IMR-90 (cell line): ENCODE data around the gene HDAC8. TPM values are rescaled to one million over a fixed set of nuclear protein-coding genes. Genes with fewer than 3 reads are reported as not detected.
A peak's percentile ranks its signal among the peaks of the same experiment; 100 is the strongest.

Experiments
- ATAC-seq: fragments of 200-7000 bp; cut with Tn5 transposase; 2 replicates; pipeline ENCODE4 v1.9.1; 2020; ENCODE audit warnings: low read depth, mild to moderate bottlenecking, moderate library complexity
- BruUV-seq: library from RNA; stranded (reverse); fragments of 400-500 nt; replicated peaks from 2 replicates; lab custom pipeline; 2021; lab: Mats Ljungman, UMichigan
- CTCF ChIA-PET: fragments of 300-600 bp; formaldehyde crosslinking; extraction: SDS; loops from one replicate; lab custom pipeline; 2021; ENCODE audit warnings: antibody characterized with exemption; lab: Yijun Ruan, JAX
- POLR2A ChIA-PET: fragments of 300-600 bp; sonication (Branson Sonifier 250); formaldehyde crosslinking; loops from one replicate; lab custom pipeline; 2022; ENCODE audit warnings: antibody characterized with exemption; ENCODE audit not compliant: unreplicated experiment; lab: Charles Lee
- DNase-seq: peaks from one replicate; pipeline ENCODE4 v3.0.0; 2013
- H2AFZ ChIP-seq: replicated peaks from 2 replicates; pipeline ENCODE3; 2013; ENCODE audit warnings: low read length, mild to moderate bottlenecking; ENCODE audit not compliant: poor library complexity
- H2AK5ac ChIP-seq: 2 replicates; pipeline ENCODE4 v1.6.1; 2013; ENCODE audit warnings: low read depth, low read length, inconsistent platforms
- H2AK9ac ChIP-seq: replicated peaks from 2 replicates; pipeline ENCODE3; 2013; ENCODE audit warnings: mild to moderate bottlenecking, low read depth, low read length, moderate library complexity; ENCODE audit not compliant: poor library complexity
- H2BK120ac ChIP-seq: 2 replicates; pipeline ENCODE4 v1.6.1; 2013; ENCODE audit warnings: low read depth, low read length, inconsistent platforms
- H2BK15ac ChIP-seq: 3 replicates; pipeline ENCODE4 v1.6.1; 2013; ENCODE audit warnings: low read depth, low read length, inconsistent platforms
- H2BK20ac ChIP-seq: 2 replicates; pipeline ENCODE4 v1.6.1; 2013; ENCODE audit warnings: low read depth, mild to moderate bottlenecking, inconsistent platforms, low read length, moderate library complexity
- H2BK5ac ChIP-seq: 2 replicates; pipeline ENCODE4 v1.6.1; 2013; ENCODE audit warnings: mild to moderate bottlenecking, low read depth, low read length, inconsistent platforms; ENCODE audit not compliant: poor library complexity, severe bottlenecking
- H3K14ac ChIP-seq: replicated peaks from 2 replicates; pipeline ENCODE4 v1.6.1; 2013; ENCODE audit warnings: low read depth, low read length, inconsistent platforms
- H3K18ac ChIP-seq: 2 replicates; pipeline ENCODE4 v1.6.1; 2013; ENCODE audit warnings: low read depth, low read length, control low read depth
- H3K23ac ChIP-seq: 2 replicates; pipeline ENCODE4 v1.6.1; 2013; ENCODE audit warnings: low read depth, low read length, inconsistent platforms
- H3K27ac ChIP-seq: 2 replicates; pipeline ENCODE4 v1.5.1; 2013; ENCODE audit warnings: mild to moderate bottlenecking, control low read depth, low read length; ENCODE audit not compliant: insufficient read depth
- H3K27me3 ChIP-seq: 2 replicates; pipeline ENCODE4 v1.6.1; 2013; ENCODE audit warnings: low read length; ENCODE audit not compliant: control insufficient read depth, insufficient read depth
- H3K36me3 ChIP-seq: 2 replicates; pipeline ENCODE4 v1.6.1; 2013; ENCODE audit warnings: low read length, mixed read lengths; ENCODE audit not compliant: control insufficient read depth, insufficient read depth
- H3K4ac ChIP-seq: 2 replicates; pipeline ENCODE4 v1.6.1; 2013; ENCODE audit warnings: low read depth, low read length, inconsistent platforms
- H3K4me1 ChIP-seq: 2 replicates; pipeline ENCODE4 v1.6.1; 2013; ENCODE audit warnings: low read length, mixed read lengths; ENCODE audit not compliant: control insufficient read depth, insufficient read depth
- H3K4me2 ChIP-seq: 2 replicates; pipeline ENCODE4 v1.6.1; 2013; ENCODE audit warnings: low read depth, mild to moderate bottlenecking, control low read depth, low read length, moderate library complexity
- H3K4me3 ChIP-seq: 2 replicates; pipeline ENCODE4 v1.5.1; 2013; ENCODE audit warnings: low read depth, mild to moderate bottlenecking, control low read depth, low read length, moderate library complexity; ENCODE audit not compliant: insufficient read depth
- H3K56ac ChIP-seq: 2 replicates; pipeline ENCODE4 v1.6.1; 2013; ENCODE audit warnings: low read length, inconsistent platforms; ENCODE audit not compliant: insufficient read depth; ENCODE audit errors: extremely low read depth
- H3K79me1 ChIP-seq, 2 experiments: 2 replicates each; pipeline ENCODE4 v1.6.1; 2013; ENCODE audit warnings: low read length in 2 of 2, inconsistent platforms in 1 of 2, low read depth in 1 of 2
- H3K9ac ChIP-seq: 2 replicates; pipeline ENCODE4 v1.6.1; 2013; ENCODE audit warnings: low read depth, low read length, control low read depth
- H3K9me1 ChIP-seq: 2 replicates; pipeline ENCODE4 v1.6.1; 2013; ENCODE audit warnings: low read length, inconsistent platforms; ENCODE audit not compliant: insufficient read depth
- H3K9me3 ChIP-seq: 2 replicates; pipeline ENCODE4 v1.6.1; 2013; ENCODE audit warnings: low read length; ENCODE audit not compliant: control insufficient read depth, insufficient read depth
- H4K20me1 ChIP-seq: 2 replicates; pipeline ENCODE4 v1.6.1; 2013; ENCODE audit warnings: low read length, inconsistent platforms; ENCODE audit not compliant: insufficient read depth
- H4K5ac ChIP-seq: 2 replicates; pipeline ENCODE4 v1.6.1; 2013; ENCODE audit warnings: mild to moderate bottlenecking, low read depth, low read length, control low read depth
- H4K8ac ChIP-seq, 2 experiments: 2 replicates each; pipeline ENCODE4 v1.6.1; 2013; ENCODE audit warnings: low read depth in 2 of 2, low read length in 2 of 2, control low read depth in 1 of 2, inconsistent platforms in 1 of 2
- H4K91ac ChIP-seq: 2 replicates; pipeline ENCODE4 v1.6.1; 2013; ENCODE audit warnings: low read depth, low read length, inconsistent platforms; ENCODE audit not compliant: insufficient read depth
- CEBPB ChIP-seq: IDR thresholded peaks from 2 replicates; pipeline ENCODE4 v1.6.1; 2012; ENCODE audit warnings: low read depth, low read length, improper control_type of control experiment
- CHD1 ChIP-seq: IDR thresholded peaks from 2 replicates; pipeline ENCODE4 v1.6.1; 2012; ENCODE audit warnings: low read depth, low read length, improper control_type of control experiment
- MAFK ChIP-seq: IDR thresholded peaks from 2 replicates; pipeline ENCODE4 v1.6.1; 2012; ENCODE audit warnings: low read depth, low read length, improper control_type of control experiment
- MAZ ChIP-seq: IDR thresholded peaks from 2 replicates; pipeline ENCODE4 v1.6.1; 2012; ENCODE audit warnings: low read depth, mild to moderate bottlenecking, low read length, improper control_type of control experiment, moderate library complexity, borderline replicate concordance
- MXI1 ChIP-seq: IDR thresholded peaks from 2 replicates; pipeline ENCODE4 v1.6.1; 2012; ENCODE audit warnings: low read depth, mild to moderate bottlenecking, low read length, moderate library complexity, borderline replicate concordance
- NFE2L2 ChIP-seq: fragments of 150-350 bp; IDR thresholded peaks from 2 replicates; pipeline ENCODE4 v1.6.1; 2016; ENCODE audit warnings: low read depth, mild to moderate bottlenecking, low read length
- POLR2A ChIP-seq: IDR thresholded peaks from 2 replicates; pipeline ENCODE4 v1.6.1; 2012; ENCODE audit warnings: mild to moderate bottlenecking, low read depth, low read length
- RAD21 ChIP-seq: IDR thresholded peaks from 2 replicates; pipeline ENCODE4 v1.6.1; 2012; ENCODE audit warnings: low read length, improper control_type of control experiment
- RFX5 ChIP-seq: IDR thresholded peaks from 2 replicates; pipeline ENCODE4 v1.8.0; 2012; ENCODE audit warnings: low read depth, mild to moderate bottlenecking, low read length, moderate library complexity
- SMC3 ChIP-seq: fragments of 150-350 bp; IDR thresholded peaks from 2 replicates; pipeline ENCODE4 v1.6.1; 2016; ENCODE audit warnings: low read depth, mild to moderate bottlenecking, antibody characterized with exemption, low read length, moderate library complexity
- WGBS, 2 experiments: methylation state at CpG; one replicate each; pipeline versions ENCODE4 v1.1.5 to v1.1.7; 2013; ENCODE audit warnings: missing lambda C conversion rate in 2 of 2; ENCODE audit not compliant: insufficient read length in 1 of 2; ENCODE audit errors: extremely low coverage in 2 of 2; 5-methylcytosine and 5-hydroxymethylcytosine counted together
- dilution Hi-C: fragments of 300-500 bp; cut with HindIII; formaldehyde crosslinking; loops from one replicate; pipeline ENCODE4 v1.14.3; 2018; ENCODE audit warnings: low sequenced_read_pairs; ENCODE audit not compliant: unreplicated experiment
- in situ Hi-C: fragments of 300-500 bp; cut with MboI; formaldehyde crosslinking; loops from 3 replicates; pipeline ENCODE4 v1.14.3; 2019; ENCODE audit warnings: low sequenced_read_pairs, inconsistent platforms, mixed read lengths
- intact Hi-C: fragments of 100-400 bp; cut with micrococcal nuclease; formaldehyde crosslinking; loops from 2 replicates; pipeline ENCODE4 v1.10.0; 2022
- polyA plus RNA-seq, 3 experiments: library from polyadenylated mRNA; depleted of rRNA; stranded (reverse); fragments of >200 nt; gene quantifications; 2 replicates each; pipeline ENCODE4 v1.2.3, GENCODE V29; 2012; ENCODE audit warnings: low replicate concordance in 1 of 3
- total RNA-seq: library from RNA; depleted of rRNA; stranded (reverse); fragments of >200 nt; gene quantifications from 2 replicates; pipeline ENCODE4 v1.2.3, GENCODE V29; 2012
- TF ChIP-seq, protein P1 (sequence below): fragments of 150-350 bp; IDR thresholded peaks from 2 replicates; pipeline ENCODE4 v1.6.1; 2016; ENCODE audit warnings: low read depth, mild to moderate bottlenecking, low read length, moderate library complexity, borderline replicate concordance
- TF ChIP-seq, protein P2 (sequence below): fragments of 150-350 bp; IDR thresholded peaks from 2 replicates; pipeline ENCODE4 v1.6.1; 2017; ENCODE audit warnings: mild to moderate bottlenecking, antibody characterized with exemption, low read length, low read depth
- TF ChIP-seq, protein P3 (sequence below): conservative IDR thresholded peaks from 2 replicates; pipeline ENCODE4 v1.5.1; 2012; ENCODE audit warnings: mild to moderate bottlenecking, low read depth, low read length, improper control_type of control experiment

Gene HDAC8
- total and polyA plus RNA-seq, 2 of the 4 experiments (the other 2 are of a cell fraction), result 16.1 to 28.5 TPM

DNA sequence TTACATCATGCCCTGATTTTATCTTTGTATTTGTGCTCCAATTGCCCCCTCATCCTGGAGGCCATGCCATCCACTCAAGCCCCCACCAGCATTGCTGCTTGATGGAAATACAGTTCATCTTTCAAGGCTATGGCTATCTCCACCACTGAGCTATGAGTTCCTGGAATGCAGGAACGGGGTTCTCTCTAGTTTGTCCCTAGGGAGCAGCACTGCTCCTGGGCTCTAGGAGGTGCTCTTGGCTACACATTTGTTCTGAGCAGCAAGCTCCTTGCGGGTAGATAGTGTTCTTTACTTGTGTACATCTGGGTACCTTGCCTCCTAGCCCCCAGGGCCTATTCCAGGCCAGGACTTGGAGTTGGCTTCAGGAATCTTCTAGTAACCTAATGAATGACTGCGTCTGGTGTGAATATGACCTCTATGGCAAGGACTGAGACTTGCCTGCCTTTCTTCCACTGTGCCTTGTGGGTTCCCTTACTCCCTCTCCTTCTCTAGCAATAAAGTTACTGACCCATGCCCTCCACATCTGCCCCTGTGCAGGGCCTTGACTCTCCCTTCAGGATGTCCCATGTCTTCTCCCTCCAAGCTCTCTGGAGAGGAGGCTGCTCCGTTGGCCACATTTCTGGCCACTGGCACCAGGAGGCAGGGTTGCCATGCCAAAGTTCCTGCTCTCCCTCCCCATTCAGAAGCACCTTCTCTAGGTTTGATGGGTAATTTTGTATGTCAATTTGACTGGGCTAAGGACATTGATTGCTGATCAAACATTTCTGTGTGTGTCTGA is 274.5 kb downstream of the HDAC8 start:
- H3K9ac ChIP-seq, result no peak overlapping the region
- dilution Hi-C loops, result no loop called here
- no TSS peak for BruUV-seq
- no peak overlapping the region for H3K4ac ChIP-seq
- no peak overlapping the region for H3K4me2 ChIP-seq
- peak; percentile 21; the same call in 1 of the 2 replicates for ATAC-seq
- no peak for DNase-seq
- no peak overlapping the region for H3K23ac ChIP-seq
- no peak overlapping the region for H2BK5ac ChIP-seq
- WGBS, 2 experiments, result 0% methylated on average over 2 of the region's 4 CpGs; no CpG with 5 or more reads in 1 of the 2 experiments
- H2BK20ac ChIP-seq, result no peak overlapping the region
- peaks cover 66% of the 10 kb centered on the region for H3K27me3 ChIP-seq
- H4K5ac ChIP-seq, result no peak overlapping the region
- no peak overlapping the region for H3K18ac ChIP-seq
- no peaks in the 10 kb centered on the region for H3K4me1 ChIP-seq
- H3K4me3 ChIP-seq, result no peak overlapping the region
- 0 out of 2 replicates have a peak, but pooled peaks cover 4% of the 10 kb centered on the region for H3K9me1 ChIP-seq
- H2BK120ac ChIP-seq, result no peak overlapping the region
- H3K14ac ChIP-seq, result no peak overlapping the region
- no peaks in the 10 kb centered on the region for H3K79me1 ChIP-seq
- no peaks in the 10 kb centered on the region for H4K20me1 ChIP-seq
- CTCF ChIA-PET, result no interaction called here
- no peak overlapping the region for H2AK5ac ChIP-seq
- no peak overlapping the region for H3K56ac ChIP-seq
- H4K8ac ChIP-seq, result no peak overlapping the region
- no peak overlapping the region for H2BK15ac ChIP-seq
- no peak overlapping the region for H3K27ac ChIP-seq
- H2AK9ac ChIP-seq, result no peak overlapping the region
- no peaks in the 10 kb centered on the region for H3K36me3 ChIP-seq
- in situ Hi-C loops, result no loop called here
- H2AFZ ChIP-seq, result no peak overlapping the region
- TF ChIP-seq SMC3 (0 out of 2 replicates have a peak, but pooled peaks have one; percentile 8), MXI1 (no peak), MAFK (no peak), RFX5 (no peak), CHD1 (no peak), MAZ (no peak), RAD21 (peak; percentile 34), NFE2L2 (no peak), CEBPB (no peak), POLR2A (no peak)
- TF ChIP-seq, protein P1, sequence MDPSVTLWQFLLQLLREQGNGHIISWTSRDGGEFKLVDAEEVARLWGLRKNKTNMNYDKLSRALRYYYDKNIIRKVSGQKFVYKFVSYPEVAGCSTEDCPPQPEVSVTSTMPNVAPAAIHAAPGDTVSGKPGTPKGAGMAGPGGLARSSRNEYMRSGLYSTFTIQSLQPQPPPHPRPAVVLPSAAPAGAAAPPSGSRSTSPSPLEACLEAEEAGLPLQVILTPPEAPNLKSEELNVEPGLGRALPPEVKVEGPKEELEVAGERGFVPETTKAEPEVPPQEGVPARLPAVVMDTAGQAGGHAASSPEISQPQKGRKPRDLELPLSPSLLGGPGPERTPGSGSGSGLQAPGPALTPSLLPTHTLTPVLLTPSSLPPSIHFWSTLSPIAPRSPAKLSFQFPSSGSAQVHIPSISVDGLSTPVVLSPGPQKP, result no peak
- TF ChIP-seq, protein P2, sequence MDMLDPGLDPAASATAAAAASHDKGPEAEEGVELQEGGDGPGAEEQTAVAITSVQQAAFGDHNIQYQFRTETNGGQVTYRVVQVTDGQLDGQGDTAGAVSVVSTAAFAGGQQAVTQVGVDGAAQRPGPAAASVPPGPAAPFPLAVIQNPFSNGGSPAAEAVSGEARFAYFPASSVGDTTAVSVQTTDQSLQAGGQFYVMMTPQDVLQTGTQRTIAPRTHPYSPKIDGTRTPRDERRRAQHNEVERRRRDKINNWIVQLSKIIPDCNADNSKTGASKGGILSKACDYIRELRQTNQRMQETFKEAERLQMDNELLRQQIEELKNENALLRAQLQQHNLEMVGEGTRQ, result no peak
- TF ChIP-seq, protein P3, sequence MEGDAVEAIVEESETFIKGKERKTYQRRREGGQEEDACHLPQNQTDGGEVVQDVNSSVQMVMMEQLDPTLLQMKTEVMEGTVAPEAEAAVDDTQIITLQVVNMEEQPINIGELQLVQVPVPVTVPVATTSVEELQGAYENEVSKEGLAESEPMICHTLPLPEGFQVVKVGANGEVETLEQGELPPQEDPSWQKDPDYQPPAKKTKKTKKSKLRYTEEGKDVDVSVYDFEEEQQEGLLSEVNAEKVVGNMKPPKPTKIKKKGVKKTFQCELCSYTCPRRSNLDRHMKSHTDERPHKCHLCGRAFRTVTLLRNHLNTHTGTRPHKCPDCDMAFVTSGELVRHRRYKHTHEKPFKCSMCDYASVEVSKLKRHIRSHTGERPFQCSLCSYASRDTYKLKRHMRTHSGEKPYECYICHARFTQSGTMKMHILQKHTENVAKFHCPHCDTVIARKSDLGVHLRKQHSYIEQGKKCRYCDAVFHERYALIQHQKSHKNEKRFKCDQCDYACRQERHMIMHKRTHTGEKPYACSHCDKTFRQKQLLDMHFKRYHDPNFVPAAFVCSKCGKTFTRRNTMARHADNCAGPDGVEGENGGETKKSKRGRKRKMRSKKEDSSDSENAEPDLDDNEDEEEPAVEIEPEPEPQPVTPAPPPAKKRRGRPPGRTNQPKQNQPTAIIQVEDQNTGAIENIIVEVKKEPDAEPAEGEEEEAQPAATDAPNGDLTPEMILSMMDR, result peak; percentile 33
- intact Hi-C loops, result no loop called here
- H4K91ac ChIP-seq, result no peak overlapping the region
- no peaks in the 10 kb centered on the region for H3K9me3 ChIP-seq
- POLR2A ChIA-PET, result no interaction called here
